ENCODE results near the gene KCNT1.

KCNT1 gene

GRCh38 chr9:135763716-135764446 is 61.9 kb downstream of the KCNT1 start:
- DNase-seq (ENCODE audit: low spot score) (no peak), FAIRE-seq (no peak)

- FAIRE-seq, result no peak
- no peak for DNase-seq (ENCODE audit: low spot score)
Measured at GRCh38 chr9:135764731-135765130, 62.7 kb downstream of the KCNT1 start.

GRCh38 chr9:135765416-135765815 is 63.4 kb downstream of the KCNT1 start:
- FAIRE-seq, result no peak
- DNase-seq (ENCODE audit: low spot score), result no peak

GRCh38 chr9:135766251-135766650 is 64.3 kb downstream of the KCNT1 start:
- no peak for FAIRE-seq
- no peak for DNase-seq (ENCODE audit: low spot score)

GRCh38 chr9:135766707-135767106 is 64.7 kb downstream of the KCNT1 start:
- DNase-seq (ENCODE audit: low spot score), result no peak
- no peak for FAIRE-seq

- DNase-seq (ENCODE audit: low spot score) (no peak), FAIRE-seq (no peak)
Measured at GRCh38 chr9:135768516-135769218, 66.7 kb downstream of the KCNT1 start.

GRCh38 chr9:135769489-135770202 is 67.7 kb downstream of the KCNT1 start:
- DNase-seq (ENCODE audit: low spot score) (no peak), FAIRE-seq (no peak)

- DNase-seq (ENCODE audit: low spot score) (no peak), FAIRE-seq (no peak)
Measured at GRCh38 chr9:135770203-135770535, 68.2 kb downstream of the KCNT1 start.

- no peak for FAIRE-seq
- no peak for DNase-seq (ENCODE audit: low spot score)
Measured at GRCh38 chr9:135770771-135771170, 68.8 kb downstream of the KCNT1 start.

GRCh38 chr9:135771401-135772051 is 69.5 kb downstream of the KCNT1 start:
- FAIRE-seq, result no peak
- DNase-seq (ENCODE audit: low spot score), result no peak

- FAIRE-seq, result no peak
- no peak for DNase-seq (ENCODE audit: low spot score)
Measured at GRCh38 chr9:135772056-135772646, 70.2 kb downstream of the KCNT1 start.

- FAIRE-seq (no peak), DNase-seq (ENCODE audit: low spot score) (no peak)
Measured at GRCh38 chr9:135772702-135773493, 70.9 kb downstream of the KCNT1 start.

- DNase-seq (ENCODE audit: low spot score), result no peak
- no peak for FAIRE-seq
Measured at GRCh38 chr9:135773530-135774238, 71.7 kb downstream of the KCNT1 start.

GRCh38 chr9:135774239-135774747 is 72.3 kb downstream of the KCNT1 start:
- no peak for DNase-seq (ENCODE audit: low spot score)
- no peak for FAIRE-seq

- FAIRE-seq, result no peak
- no peak for DNase-seq (ENCODE audit: low spot score)
Measured at GRCh38 chr9:135774794-135775525, 73.0 kb downstream of the KCNT1 start.

GRCh38 chr9:135775911-135776310 is 73.9 kb downstream of the KCNT1 start:
- DNase-seq (ENCODE audit: low spot score) (no peak), FAIRE-seq (no peak)

GRCh38 chr9:135776893-135777622 is 75.1 kb downstream of the KCNT1 start:
- FAIRE-seq (no peak), DNase-seq (ENCODE audit: low spot score) (no peak)

- no peak for FAIRE-seq
- no peak for DNase-seq (ENCODE audit: low spot score)
Measured at GRCh38 chr9:135777623-135778177, 75.7 kb downstream of the KCNT1 start.
